Keratinocyte (primary cell): Measurements from ENCODE around the gene CRABP2. TPM values are rescaled to one million over a fixed set of nuclear protein-coding genes. Genes with fewer than 3 reads are reported as not detected.

Source experiments
- DNase-seq: peaks from one replicate; pipeline ENCODE4 v3.0.0-alpha.2; 2011; ENCODE audit warnings: low read depth, missing footprints, low spot score
- FAIRE-seq: peaks from 2 replicates; lab custom pipeline; 2011; peaks lifted over from hg19 to GRCh38; lab: Jason Lieb, UNC
- H2AFZ ChIP-seq: 2 replicates; pipeline ENCODE4 v1.6.0; 2012; ENCODE audit warnings: low read length, control low read depth, inconsistent platforms; ENCODE audit not compliant: control insufficient read depth
- H3K27ac ChIP-seq: 2 replicates; pipeline ENCODE4 v1.5.1; 2011; ENCODE audit warnings: low read length; ENCODE audit not compliant: control insufficient read depth, insufficient read depth
- H3K27me3 ChIP-seq: 3 replicates; pipeline ENCODE4 v1.6.0; 2011; ENCODE audit warnings: low read length; ENCODE audit not compliant: control insufficient read depth, insufficient read depth; ENCODE audit errors: extremely low read depth
- H3K36me3 ChIP-seq, 2 experiments: 2 replicates in 1 of 2; 3 replicates in 1 of 2; pipeline ENCODE4 v1.5.1; 2011; ENCODE audit warnings: low read length in 2 of 2, mild to moderate bottlenecking in 1 of 2; ENCODE audit not compliant: control insufficient read depth in 2 of 2, insufficient read depth in 2 of 2; ENCODE audit errors: extremely low read depth in 1 of 2
- H3K4me1 ChIP-seq: 3 replicates; pipeline ENCODE4 v1.5.1; 2011; ENCODE audit warnings: low read length; ENCODE audit not compliant: control insufficient read depth, insufficient read depth; ENCODE audit errors: extremely low read depth
- H3K4me2 ChIP-seq: 3 replicates; pipeline ENCODE4 v1.6.0; 2011; ENCODE audit warnings: low read depth, low read length; ENCODE audit not compliant: control insufficient read depth, insufficient read depth; ENCODE audit errors: extremely low read depth
- H3K4me3 ChIP-seq, 3 experiments: fragments of 200-600 bp in 1 of 3; sonication (generic) in 1 of 3; 2 replicates in 2 of 3; 3 replicates in 1 of 3; pipeline ENCODE4 v1.5.1; 2011 to 2016; ENCODE audit warnings: low read length in 3 of 3, mild to moderate bottlenecking in 3 of 3, control low read depth in 2 of 3, inconsistent platforms in 1 of 3, low read depth in 1 of 3, mixed read lengths in 1 of 3, mixed run types in 1 of 3, moderate library complexity in 1 of 3; ENCODE audit not compliant: control insufficient read depth in 2 of 3, insufficient read depth in 2 of 3; ENCODE audit errors: extremely low read depth in 1 of 3
- H3K79me2 ChIP-seq: 2 replicates; pipeline ENCODE4 v1.6.0; 2012; ENCODE audit warnings: low read length; ENCODE audit not compliant: control insufficient read depth, insufficient read depth
- H3K9ac ChIP-seq: 3 replicates; pipeline ENCODE4 v1.6.0; 2011; ENCODE audit warnings: low read length; ENCODE audit not compliant: control insufficient read depth, insufficient read depth; ENCODE audit errors: extremely low read depth
- H3K9me1 ChIP-seq: 3 replicates; pipeline ENCODE4 v1.6.0; 2011; ENCODE audit warnings: low read length; ENCODE audit not compliant: control insufficient read depth, insufficient read depth; ENCODE audit errors: extremely low read depth
- H3K9me3 ChIP-seq: 2 replicates; pipeline ENCODE4 v1.5.1; 2012; ENCODE audit warnings: low read depth, low read length; ENCODE audit not compliant: control insufficient read depth
- H4K20me1 ChIP-seq: 3 replicates; pipeline ENCODE4 v1.6.0; 2011; ENCODE audit warnings: low read length; ENCODE audit not compliant: control insufficient read depth, insufficient read depth; ENCODE audit errors: extremely low read depth
- CTCF ChIP-seq, 3 experiments: IDR thresholded peaks in 1 of 3; conservative IDR thresholded peaks in 1 of 3; optimal IDR thresholded peaks in 1 of 3; 2 replicates in 2 of 3; 3 replicates in 1 of 3; pipeline versions ENCODE3 to v1.5.1; 2011; ENCODE audit warnings: low read length in 3 of 3, mild to moderate bottlenecking in 3 of 3, moderate library complexity in 2 of 3, control low read depth in 1 of 3, inconsistent platforms in 1 of 3; ENCODE audit not compliant: insufficient read depth in 2 of 3; ENCODE audit errors: extremely low read depth in 1 of 3
- EZH2 ChIP-seq: IDR thresholded peaks from one replicate; pipeline ENCODE4 v1.6.1; 2012; ENCODE audit warnings: inconsistent platforms, mild to moderate bottlenecking, low read length, moderate library complexity
- dilution Hi-C: fragments of 300-500 bp; cut with MboI; formaldehyde crosslinking; loops from one replicate; pipeline ENCODE4 v1.7.0; 2020; ENCODE audit warnings: low sequenced_read_pairs; ENCODE audit not compliant: extremely low pct_ligation_motif_present
- polyA plus RNA-seq, 5 experiments: library from polyadenylated mRNA; depleted of rRNA in 3 of 5; stranded (reverse) in 3 of 5; stranded (forward) in 1 of 5; unstranded in 1 of 5; fragments of >200 nt; gene quantifications; 1 replicate in 1 of 5; 2 replicates in 3 of 5; 3 replicates in 1 of 5; pipeline versions ENCODE4 v1.2.1 to v1.2.3, GENCODE V29; 2011 to 2012; ENCODE audit warnings: missing spikeins in 2 of 5, low read depth in 1 of 5, low replicate concordance in 1 of 5

Gene CRABP2
- polyA plus RNA-seq, 1 donor (not counting 4 experiments of a cell fraction or from before 2014, with no cell fraction given) = 8.4 TPM

GRCh38 chr1:156692441-156692924 is 12.9 kb downstream of the CRABP2 start:
- DNase-seq = no peak
- no peak for TF ChIP-seq EZH2
- TF ChIP-seq CTCF (optimal IDR thresholded peaks at IDR 0.05 in 1 of 3, IDR thresholded peaks at IDR 0.05 in 1 of 3, conservative IDR thresholded peaks at IDR 0.05 in 1 of 3; ENCODE audit: extremely low read depth in 1 of 3, insufficient read depth in 2 of 3, low read length in 3 of 3) = no peak
- H3K4me3 ChIP-seq = no peak overlapping the region
- H3K9me1 ChIP-seq = no peaks in the 10 kb centered on the region
- H3K27ac ChIP-seq = no peak overlapping the region
- FAIRE-seq = no peak
- H3K36me3 ChIP-seq = no peaks in the 10 kb centered on the region
- H4K20me1 ChIP-seq = no peaks in the 10 kb centered on the region
- H3K27me3 ChIP-seq = no peaks in the 10 kb centered on the region
- peak overlapping the region; percentile 6 for H2AFZ ChIP-seq
- no peaks in the 10 kb centered on the region for H3K79me2 ChIP-seq
- peak overlapping the region; percentile 15 for H3K9ac ChIP-seq
- peaks cover 46% of the 10 kb centered on the region for H3K4me1 ChIP-seq
- peak overlapping the region; percentile 15 for H3K4me2 ChIP-seq
- dilution Hi-C loops = no loop called here
- no peaks in the 10 kb centered on the region for H3K9me3 ChIP-seq

- no peak overlapping the region for H3K4me3 ChIP-seq
- no peak overlapping the region for H3K27ac ChIP-seq
- H3K9me3 ChIP-seq = no peaks in the 10 kb centered on the region
- H2AFZ ChIP-seq = peak overlapping the region; percentile 6
- TF ChIP-seq EZH2 (no peak), CTCF (optimal IDR thresholded peaks at IDR 0.05 in 1 of 3, IDR thresholded peaks at IDR 0.05 in 1 of 3, conservative IDR thresholded peaks at IDR 0.05 in 1 of 3; ENCODE audit: extremely low read depth in 1 of 3, insufficient read depth in 2 of 3, low read length in 3 of 3) (no peak)
- H3K79me2 ChIP-seq = no peaks in the 10 kb centered on the region
- H3K36me3 ChIP-seq = no peaks in the 10 kb centered on the region
- DNase-seq (no peak), FAIRE-seq (no peak)
- no peaks in the 10 kb centered on the region for H3K9me1 ChIP-seq
- no peaks in the 10 kb centered on the region for H3K27me3 ChIP-seq
- peaks cover 46% of the 10 kb centered on the region for H3K4me1 ChIP-seq
- peak overlapping the region; percentile 15 for H3K4me2 ChIP-seq
- dilution Hi-C loops = no loop called here
- H4K20me1 ChIP-seq = no peaks in the 10 kb centered on the region
- H3K9ac ChIP-seq = peak overlapping the region; percentile 15
Observed at GRCh38 chr1:156691665-156692440, 13.5 kb downstream of the CRABP2 start.
